Adrenal gland (tissue), 5 donors: ENCODE measurements around the gene TSN.

Experiments
- POLR2A ChIP-seq, 2 donors: fragments of 450-650 bp; IDR thresholded peaks; one replicate each; pipeline ENCODE4 v1.6.1; 2017; ENCODE audit warnings: antibody characterized with exemption in 2 of 2, mild to moderate bottlenecking in 2 of 2, moderate library complexity in 1 of 2
- TF ChIP-seq, protein P1 (sequence below), 6 experiments: fragments of 450-650 bp in 4 of 6; fragments of 200-600 bp in 2 of 6; sonication (generic) in 1 of 6; IDR thresholded peaks; 1 replicate in 5 of 6; 2 replicates in 1 of 6; pipeline versions ENCODE4 v1.5.1 to v1.8.0; 2016 to 2021; ENCODE audit warnings: antibody characterized with exemption in 6 of 6, mild to moderate bottlenecking in 2 of 6, moderate library complexity in 1 of 6
- donor health status: DM: no; HTN: no; CAD: no.

DNA sequence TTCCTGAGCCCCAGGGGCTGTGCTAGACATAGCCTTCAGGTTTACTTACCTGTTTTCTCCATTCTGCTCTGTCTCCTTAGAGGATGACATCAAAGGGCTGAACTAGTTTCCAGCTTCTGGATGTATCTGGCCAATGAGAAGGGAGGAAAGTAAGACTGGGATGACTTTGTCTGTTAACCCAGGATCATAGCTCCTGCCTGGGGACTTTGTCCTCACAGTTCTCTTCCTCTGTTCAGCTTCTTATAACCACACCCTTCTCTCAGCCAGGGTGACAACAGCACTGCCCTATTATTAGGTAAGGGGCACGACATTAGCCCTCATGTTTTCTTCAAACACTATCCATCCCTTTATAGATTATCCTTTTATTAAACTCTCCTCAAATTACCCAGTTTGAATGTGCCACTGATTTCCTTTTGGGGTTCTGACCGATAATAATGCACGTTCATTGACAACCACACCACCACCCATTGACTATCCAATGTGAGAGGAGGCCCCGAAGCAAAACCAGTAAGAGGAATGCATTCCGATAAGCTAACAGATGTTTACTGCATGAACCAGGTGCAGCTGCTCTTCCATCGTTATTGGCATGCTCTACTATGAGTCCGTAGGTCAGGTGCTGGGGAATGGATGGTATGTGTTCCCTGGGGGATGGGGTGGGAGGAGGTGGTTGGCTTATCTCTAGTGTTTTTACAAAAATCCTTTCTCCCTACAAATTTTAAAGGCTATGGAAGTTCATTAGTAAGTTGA is 23.5 kb downstream of the TSN start:
- no peak for TF ChIP-seq POLR2A (IDR thresholded peaks at IDR 0.05)
- TF ChIP-seq, protein P1, sequence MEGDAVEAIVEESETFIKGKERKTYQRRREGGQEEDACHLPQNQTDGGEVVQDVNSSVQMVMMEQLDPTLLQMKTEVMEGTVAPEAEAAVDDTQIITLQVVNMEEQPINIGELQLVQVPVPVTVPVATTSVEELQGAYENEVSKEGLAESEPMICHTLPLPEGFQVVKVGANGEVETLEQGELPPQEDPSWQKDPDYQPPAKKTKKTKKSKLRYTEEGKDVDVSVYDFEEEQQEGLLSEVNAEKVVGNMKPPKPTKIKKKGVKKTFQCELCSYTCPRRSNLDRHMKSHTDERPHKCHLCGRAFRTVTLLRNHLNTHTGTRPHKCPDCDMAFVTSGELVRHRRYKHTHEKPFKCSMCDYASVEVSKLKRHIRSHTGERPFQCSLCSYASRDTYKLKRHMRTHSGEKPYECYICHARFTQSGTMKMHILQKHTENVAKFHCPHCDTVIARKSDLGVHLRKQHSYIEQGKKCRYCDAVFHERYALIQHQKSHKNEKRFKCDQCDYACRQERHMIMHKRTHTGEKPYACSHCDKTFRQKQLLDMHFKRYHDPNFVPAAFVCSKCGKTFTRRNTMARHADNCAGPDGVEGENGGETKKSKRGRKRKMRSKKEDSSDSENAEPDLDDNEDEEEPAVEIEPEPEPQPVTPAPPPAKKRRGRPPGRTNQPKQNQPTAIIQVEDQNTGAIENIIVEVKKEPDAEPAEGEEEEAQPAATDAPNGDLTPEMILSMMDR (IDR thresholded peaks at IDR 0.05) = no peak
